Common myeloid progenitor, CD34-positive (primary cell): ENCODE results near the gene CFAP61.

Experiments
- CTCF ChIA-PET: fragments of 350-600 bp; sonication (Branson Sonifier 250); formaldehyde crosslinking; loops from one replicate; lab custom pipeline; 2021; ENCODE audit warnings: antibody characterized with exemption; lab: Charles Lee
- POLR2A ChIA-PET: fragments of 350-600 bp; sonication (Branson Sonifier 250); formaldehyde crosslinking; loops from one replicate; lab custom pipeline; 2021; ENCODE audit warnings: antibody characterized with exemption; lab: Charles Lee
- DNase-seq, 3 donors: peaks; one replicate each; pipeline versions ENCODE4 v3.0.0 to v3.0.0-alpha.2; 2013
- H3K27ac ChIP-seq, 2 experiments: 1 replicate in 1 of 2; 2 replicates in 1 of 2; pipeline ENCODE4 v1.7.0; 2013; ENCODE audit warnings: inconsistent platforms in 2 of 2, low read length in 2 of 2, mild to moderate bottlenecking in 2 of 2, low read depth in 1 of 2, moderate library complexity in 1 of 2; ENCODE audit not compliant: severe bottlenecking in 2 of 2, insufficient read depth in 1 of 2, poor library complexity in 1 of 2
- H3K27me3 ChIP-seq, 5 experiments: replicated peaks in 2 of 5; 1 replicate in 3 of 5; 2 replicates in 2 of 5; pipeline versions ENCODE4 v1.6.1 to v1.7.0; 2013; ENCODE audit warnings: low read length in 4 of 5, mild to moderate bottlenecking in 2 of 5, moderate library complexity in 2 of 5, inconsistent platforms in 1 of 5; ENCODE audit not compliant: insufficient read depth in 5 of 5, control insufficient read depth in 4 of 5
- H3K36me3 ChIP-seq, 4 experiments: 1 replicate in 2 of 4; 2 replicates in 2 of 4; pipeline versions ENCODE4 v1.6.1 to v1.7.0; 2013; ENCODE audit warnings: low read length in 3 of 4, control low read depth in 1 of 4, mild to moderate bottlenecking in 1 of 4; ENCODE audit not compliant: control insufficient read depth in 4 of 4, insufficient read depth in 4 of 4
- H3K4me1 ChIP-seq, 4 experiments: 1 replicate in 3 of 4; 2 replicates in 1 of 4; pipeline versions ENCODE4 v1.6.1 to v1.7.1; 2013; ENCODE audit warnings: low read length in 3 of 4, mild to moderate bottlenecking in 3 of 4, control low read depth in 1 of 4, inconsistent platforms in 1 of 4, moderate library complexity in 1 of 4; ENCODE audit not compliant: control insufficient read depth in 4 of 4, insufficient read depth in 4 of 4; ENCODE audit errors: control extremely low read depth in 1 of 4
- H3K4me3 ChIP-seq, 7 experiments: 1 replicate in 4 of 7; 2 replicates in 3 of 7; pipeline versions ENCODE4 v1.5.1 to v1.7.0; 2013; ENCODE audit warnings: mild to moderate bottlenecking in 7 of 7, low read length in 6 of 7, moderate library complexity in 6 of 7, inconsistent platforms in 2 of 7, low read depth in 2 of 7, control low read depth in 1 of 7; ENCODE audit not compliant: insufficient read depth in 4 of 7, control insufficient read depth in 1 of 7; ENCODE audit errors: extremely low read depth in 1 of 7
- H3K9me3 ChIP-seq, 5 experiments: 1 replicate in 4 of 5; 2 replicates in 1 of 5; pipeline versions ENCODE4 v1.6.1 to v1.7.1; 2013; ENCODE audit warnings: low read length in 4 of 5, mild to moderate bottlenecking in 2 of 5, inconsistent platforms in 1 of 5, low read depth in 1 of 5, moderate library complexity in 1 of 5; ENCODE audit not compliant: control insufficient read depth in 4 of 5, insufficient read depth in 2 of 5; ENCODE audit errors: control extremely low read depth in 1 of 5
- WGBS: methylation state at CpG from one replicate; pipeline ENCODE4 v1.1.5; 2013; ENCODE audit not compliant: insufficient coverage; 5-methylcytosine and 5-hydroxymethylcytosine counted together

CFAP61 gene

GRCh38 chr20:20362774-20363433, 310.6 kb downstream of the CFAP61 start:
- Histone ChIP-seq H3K9me3 (no peaks in the 10 kb centered on the region), H3K36me3 (no peaks in the 10 kb centered on the region), H3K4me1 (peaks cover 0 to 34% (median 23%) of the 10 kb centered on the region in 4 experiments), H3K4me3 (no peak overlapping the region), H3K27me3 (peaks cover 14 to 83% (median 45%) of the 10 kb centered on the region in 5 experiments), H3K27ac (no peak overlapping the region)
- ChIA-PET CTCF (no interaction called here), POLR2A (interaction anchor here (1.0 kb wide), 1 partner anchor 9 kb away, joined by 5 read pairs; no protein-coding TSS in a partner anchor)
- WGBS = 7% methylated on average over 9 of the region's 17 CpGs
- DNase-seq = peak; percentile 43 to 67 (median 65)

GRCh38 chr20:20363434-20363798, 311.1 kb downstream of the CFAP61 start:
- WGBS = 13% methylated on average over 5 of the region's 15 CpGs
- ChIA-PET CTCF (no interaction called here), POLR2A (interaction anchor here (1.0 kb wide), 1 partner anchor 8 kb away, joined by 5 read pairs; no protein-coding TSS in a partner anchor)
- Histone ChIP-seq H3K27me3 (peaks cover 14 to 86% (median 44%) of the 10 kb centered on the region in 5 experiments), H3K36me3 (no peaks in the 10 kb centered on the region), H3K4me1 (peaks cover 0 to 39% (median 26%) of the 10 kb centered on the region in 4 experiments), H3K9me3 (no peaks in the 10 kb centered on the region), H3K27ac (no peak overlapping the region), H3K4me3 (peak overlapping the region in 1 of 7 experiments; percentile 4)
- no peak for DNase-seq

- H3K27ac ChIP-seq = no peak overlapping the region
- ChIA-PET CTCF (no interaction called here), POLR2A (no interaction called here)
- 6% methylated on average over 49 of the region's 70 CpGs for WGBS
- peaks cover 14 to 90% (median 43%) of the 10 kb centered on the region in 5 experiments for H3K27me3 ChIP-seq
- peak overlapping the region in 2 of 7 experiments; percentile 7 to 40 for H3K4me3 ChIP-seq
- H3K36me3 ChIP-seq = no peaks in the 10 kb centered on the region
- H3K9me3 ChIP-seq = no peaks in the 10 kb centered on the region
- DNase-seq = peak in 1 of 3 donors; percentile 24
- peaks cover 0 to 43% (median 30%) of the 10 kb centered on the region in 4 experiments for H3K4me1 ChIP-seq
Measured at GRCh38 chr20:20363799-20364592, 311.7 kb downstream of the CFAP61 start.

GRCh38 chr20:20364593-20365479, 312.5 kb downstream of the CFAP61 start:
- Histone ChIP-seq H3K27ac (no peak overlapping the region), H3K9me3 (no peaks in the 10 kb centered on the region), H3K4me1 (peaks cover 0 to 52% (median 38%) of the 10 kb centered on the region in 4 experiments), H3K36me3 (no peaks in the 10 kb centered on the region), H3K4me3 (peak overlapping the region in 2 of 7 experiments; percentile 7 to 40), H3K27me3 (peaks cover 14 to 94% (median 44%) of the 10 kb centered on the region in 5 experiments)
- DNase-seq = no peak
- ChIA-PET POLR2A (no interaction called here), CTCF (interaction anchor here (0.6 kb wide), 1 partner anchor 478 kb away, joined by 3 read pairs; no protein-coding TSS in a partner anchor)
- 6% methylated on average over 53 of the region's 70 CpGs for WGBS

GRCh38 chr20:20365480-20366161, 313.3 kb downstream of the CFAP61 start:
- Histone ChIP-seq H3K27me3 (peaks cover 12 to 96% (median 47%) of the 10 kb centered on the region in 5 experiments), H3K4me1 (peaks cover 0 to 53% (median 36%) of the 10 kb centered on the region in 4 experiments), H3K9me3 (no peaks in the 10 kb centered on the region), H3K36me3 (no peaks in the 10 kb centered on the region), H3K4me3 (no peak overlapping the region), H3K27ac (no peak overlapping the region)
- peak in 1 of 3 donors; percentile 26 for DNase-seq
- POLR2A ChIA-PET = no interaction called here
- CTCF ChIA-PET = no interaction called here
- 21% methylated on average over 8 of the region's 18 CpGs for WGBS

- Histone ChIP-seq H3K4me3 (no peak overlapping the region), H3K36me3 (no peaks in the 10 kb centered on the region), H3K27me3 (peaks cover 11 to 96% (median 47%) of the 10 kb centered on the region in 5 experiments), H3K27ac (no peak overlapping the region), H3K4me1 (peaks cover 0 to 53% (median 36%) of the 10 kb centered on the region in 4 experiments), H3K9me3 (no peaks in the 10 kb centered on the region)
- no peak for DNase-seq
- WGBS = 7% methylated on average over 7 of the region's 19 CpGs
- CTCF ChIA-PET = no interaction called here
- POLR2A ChIA-PET = no interaction called here
Measured at GRCh38 chr20:20366551-20366875, 314.2 kb downstream of the CFAP61 start.
